Measurements from ENCODE around the gene TPST1.
"Not testable (repeated sequence)": the region's sequence is repeated elsewhere in the genome, so short reads cannot be mapped to it uniquely, and the experiment has no call there.

TPST1 gene

DNA sequence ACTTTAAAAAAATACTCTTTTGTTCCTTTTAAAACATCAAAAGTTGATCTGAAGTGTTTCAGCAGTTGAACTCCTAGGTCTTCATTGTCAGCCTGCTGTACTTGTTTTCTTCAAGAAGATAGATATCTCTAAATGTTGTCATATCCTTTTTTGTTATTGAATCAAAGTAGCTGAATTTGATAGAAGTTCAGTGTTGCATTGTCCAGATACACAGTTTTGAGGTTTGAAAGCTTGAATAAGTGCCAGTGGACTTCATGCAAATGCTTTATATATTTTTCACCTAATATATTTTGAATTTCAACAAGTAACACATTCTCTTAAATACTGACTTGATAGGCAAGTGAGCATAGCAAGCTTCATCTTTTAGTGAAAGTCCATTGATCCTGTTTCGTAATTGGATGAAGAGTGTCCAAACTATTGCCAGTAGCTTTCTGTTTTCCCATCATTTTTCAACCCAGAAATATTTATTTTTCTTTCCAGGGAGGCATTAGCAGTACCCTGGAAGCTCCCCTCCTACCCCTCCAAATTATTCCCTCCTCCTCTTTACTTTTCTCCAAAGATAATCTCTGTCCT, 114.4 kb downstream of the TPST1 start:
- H3K36me3 ChIP-seq (ENCODE audit: insufficient read depth, insufficient read length, low read length): no peaks in the 10 kb centered on the region
- no peak for DNase-seq (ENCODE audit: low read depth, low spot score)
- H3K9ac ChIP-seq (ENCODE audit: insufficient read length, low read depth): no peak overlapping the region
- H3K9me3 ChIP-seq (ENCODE audit: insufficient read depth, low read length): peaks cover 21% of the 10 kb centered on the region
- no peaks in the 10 kb centered on the region for H3K27me3 ChIP-seq (ENCODE audit: insufficient read depth, insufficient read length)
- no peak overlapping the region for H3K4me3 ChIP-seq (ENCODE audit: insufficient read length, low read depth)
- H3K4me1 ChIP-seq (ENCODE audit: insufficient read depth, insufficient read length): no peaks in the 10 kb centered on the region
- TF ChIP-seq ZNF274 (IDR thresholded peaks at IDR 0.05; ENCODE audit: low read depth, low read length) (no peak), YY1 (IDR thresholded peaks at IDR 0.05; ENCODE audit: insufficient read depth, insufficient read length) (no peak), SUZ12 (IDR thresholded peaks at IDR 0.05; ENCODE audit: extremely low read depth, insufficient read depth, insufficient read length) (no peak)

DNA sequence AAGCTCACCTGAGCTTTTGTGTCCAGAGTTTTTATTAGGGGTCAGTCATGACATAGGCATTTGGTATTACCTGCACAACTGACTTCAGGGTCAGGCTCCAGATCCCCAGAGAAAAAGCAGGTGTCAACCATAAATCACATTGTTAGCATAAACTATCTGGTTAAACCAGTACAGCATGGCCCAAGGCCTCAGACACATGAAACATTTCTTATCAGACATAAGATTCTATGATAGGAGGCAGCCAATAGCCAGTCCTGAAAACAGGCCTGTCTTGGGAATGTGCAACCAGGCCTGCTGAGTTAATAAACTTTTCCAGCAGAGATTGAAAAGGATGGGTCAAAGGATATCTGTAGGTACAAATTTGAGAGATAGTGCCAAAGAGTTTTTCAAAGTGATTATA, 116.1 kb downstream of the TPST1 start:
- no peaks in the 10 kb centered on the region for H3K27me3 ChIP-seq (ENCODE audit: insufficient read depth, insufficient read length)
- H3K4me1 ChIP-seq (ENCODE audit: insufficient read depth, insufficient read length): no peaks in the 10 kb centered on the region
- no peak for DNase-seq (ENCODE audit: low read depth, low spot score)
- TF ChIP-seq ZNF274 (IDR thresholded peaks at IDR 0.05; ENCODE audit: low read depth, low read length): no peak
- TF ChIP-seq YY1 (IDR thresholded peaks at IDR 0.05; ENCODE audit: insufficient read depth, insufficient read length): no peak
- TF ChIP-seq SUZ12 (IDR thresholded peaks at IDR 0.05; ENCODE audit: extremely low read depth, insufficient read depth, insufficient read length): no peak
- no peak overlapping the region for H3K9ac ChIP-seq (ENCODE audit: insufficient read length, low read depth)
- no peaks in the 10 kb centered on the region for H3K36me3 ChIP-seq (ENCODE audit: insufficient read depth, insufficient read length, low read length)
- no peak overlapping the region for H3K4me3 ChIP-seq (ENCODE audit: insufficient read length, low read depth)
- peaks cover 21% of the 10 kb centered on the region for H3K9me3 ChIP-seq (ENCODE audit: insufficient read depth, low read length)

DNA sequence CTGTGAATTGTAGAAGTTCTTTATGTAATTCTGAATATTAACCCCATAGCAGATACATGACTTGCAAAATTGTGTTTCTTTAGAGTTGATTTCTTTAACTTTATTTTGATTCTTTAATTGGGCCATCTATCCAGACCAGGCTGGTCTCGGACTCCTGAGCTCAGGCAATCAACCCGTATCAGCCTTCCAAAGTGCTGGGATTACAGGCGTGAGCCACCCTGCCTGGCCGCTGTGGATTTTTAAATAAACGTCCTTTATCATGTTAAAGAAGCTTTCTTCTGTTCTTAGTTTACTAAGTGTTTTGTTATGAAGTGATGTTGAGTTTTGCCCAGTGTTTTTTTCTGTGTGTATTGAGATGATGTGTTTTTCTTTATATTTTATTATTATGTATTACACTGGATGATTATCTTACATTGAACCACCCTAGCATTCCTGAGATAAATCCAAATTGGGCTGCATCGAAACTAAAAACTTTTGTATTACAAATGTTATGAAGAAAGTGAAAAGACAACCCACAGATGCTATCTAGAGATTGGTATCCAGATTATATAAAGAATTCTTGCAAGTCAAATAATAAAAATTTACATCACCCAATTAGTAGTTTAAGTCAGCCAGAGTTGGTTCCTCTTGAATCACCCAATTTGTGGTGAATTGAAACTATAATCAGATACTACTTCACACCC, 118.1 kb downstream of the TPST1 start:
- H3K4me3 ChIP-seq (ENCODE audit: insufficient read length, low read depth): no peak overlapping the region
- no peaks in the 10 kb centered on the region for H3K4me1 ChIP-seq (ENCODE audit: insufficient read depth, insufficient read length)
- DNase-seq (ENCODE audit: low read depth, low spot score): no peak
- H3K9me3 ChIP-seq (ENCODE audit: insufficient read depth, low read length): peaks cover 21% of the 10 kb centered on the region
- H3K27me3 ChIP-seq (ENCODE audit: insufficient read depth, insufficient read length): no peaks in the 10 kb centered on the region
- H3K36me3 ChIP-seq (ENCODE audit: insufficient read depth, insufficient read length, low read length): no peaks in the 10 kb centered on the region
- TF ChIP-seq ZNF274 (IDR thresholded peaks at IDR 0.05; ENCODE audit: low read depth, low read length): no peak
- no peak for TF ChIP-seq YY1 (IDR thresholded peaks at IDR 0.05; ENCODE audit: insufficient read depth, insufficient read length)
- TF ChIP-seq SUZ12 (IDR thresholded peaks at IDR 0.05; ENCODE audit: extremely low read depth, insufficient read depth, insufficient read length): no peak
- H3K9ac ChIP-seq (ENCODE audit: insufficient read length, low read depth): no peak overlapping the region

DNA sequence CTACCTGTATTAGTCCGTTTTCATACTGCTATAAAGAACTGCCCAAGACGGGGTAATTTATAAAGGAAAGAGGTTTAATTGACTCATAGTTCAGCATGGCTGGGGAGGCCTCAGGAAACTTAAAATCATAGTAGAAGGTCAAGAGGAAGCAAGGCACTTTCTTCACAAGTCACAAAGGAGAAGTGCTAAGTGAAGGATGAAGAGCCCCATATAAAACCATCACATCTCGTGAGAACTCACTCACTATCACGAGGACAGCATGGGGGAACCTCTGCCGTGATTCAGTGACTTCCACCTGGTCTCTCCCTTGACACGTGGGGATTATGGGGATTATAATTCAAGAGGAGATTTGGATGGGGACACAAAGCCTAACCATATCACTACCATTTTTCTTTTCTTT, 119.9 kb downstream of the TPST1 start:
- not testable (repeated sequence) for H3K4me3 ChIP-seq (ENCODE audit: insufficient read length, low read depth); DNase-seq (ENCODE audit: low read depth, low spot score); H3K27me3 ChIP-seq (ENCODE audit: insufficient read depth, insufficient read length); H3K36me3 ChIP-seq (ENCODE audit: insufficient read depth, insufficient read length, low read length); H3K9ac ChIP-seq (ENCODE audit: insufficient read length, low read depth); H3K4me1 ChIP-seq (ENCODE audit: insufficient read depth, insufficient read length)
- peaks cover 21% of the 10 kb centered on the region for H3K9me3 ChIP-seq (ENCODE audit: insufficient read depth, low read length)

DNA sequence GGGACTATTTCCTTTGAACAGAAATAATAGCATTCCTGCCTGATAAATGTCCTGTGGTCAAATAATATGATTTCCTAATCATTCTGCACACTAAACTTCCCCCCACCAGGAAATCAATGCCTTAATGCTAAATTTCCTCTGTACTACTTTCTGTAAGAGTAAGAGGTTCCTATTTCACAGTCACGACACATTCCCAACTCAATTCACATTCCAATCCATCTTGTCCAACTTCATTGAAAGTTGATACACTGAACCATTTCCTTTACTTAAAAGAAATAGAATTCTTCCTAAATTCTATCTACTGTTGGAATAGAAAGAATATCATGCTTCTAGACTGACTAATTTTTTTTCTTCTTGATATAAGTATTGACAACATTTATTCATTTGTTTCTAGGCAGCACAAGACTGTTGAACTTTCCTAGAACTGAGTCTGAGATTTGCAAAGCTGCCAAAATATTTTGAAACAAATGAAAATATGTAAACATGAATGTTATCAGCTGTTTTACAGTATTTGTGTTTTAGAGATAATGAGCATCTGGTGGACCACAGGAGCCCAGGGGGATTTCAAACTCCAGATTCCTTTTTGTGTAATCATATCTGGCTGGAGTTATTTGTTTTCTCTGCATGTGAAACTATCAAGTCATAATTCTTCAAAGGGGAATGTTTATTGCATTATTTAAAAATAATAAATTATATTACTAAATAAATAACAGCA, 121.5 kb downstream of the TPST1 start:
- Histone ChIP-seq H3K9me3 (ENCODE audit: insufficient read depth, low read length) (peaks cover 9% of the 10 kb centered on the region; the same call in 1 of the 2 replicates), H3K4me1 (ENCODE audit: insufficient read depth, insufficient read length) (no peaks in the 10 kb centered on the region), H3K4me3 (ENCODE audit: insufficient read length, low read depth) (no peak overlapping the region), H3K27me3 (ENCODE audit: insufficient read depth, insufficient read length) (no peaks in the 10 kb centered on the region), H3K9ac (ENCODE audit: insufficient read length, low read depth) (no peak overlapping the region), H3K36me3 (ENCODE audit: insufficient read depth, insufficient read length, low read length) (no peaks in the 10 kb centered on the region)
- DNase-seq (ENCODE audit: low read depth, low spot score): no peak
- TF ChIP-seq ZNF274 (IDR thresholded peaks at IDR 0.05; ENCODE audit: low read depth, low read length) (no peak), YY1 (IDR thresholded peaks at IDR 0.05; ENCODE audit: insufficient read depth, insufficient read length) (no peak), SUZ12 (IDR thresholded peaks at IDR 0.05; ENCODE audit: extremely low read depth, insufficient read depth, insufficient read length) (no peak)

DNA sequence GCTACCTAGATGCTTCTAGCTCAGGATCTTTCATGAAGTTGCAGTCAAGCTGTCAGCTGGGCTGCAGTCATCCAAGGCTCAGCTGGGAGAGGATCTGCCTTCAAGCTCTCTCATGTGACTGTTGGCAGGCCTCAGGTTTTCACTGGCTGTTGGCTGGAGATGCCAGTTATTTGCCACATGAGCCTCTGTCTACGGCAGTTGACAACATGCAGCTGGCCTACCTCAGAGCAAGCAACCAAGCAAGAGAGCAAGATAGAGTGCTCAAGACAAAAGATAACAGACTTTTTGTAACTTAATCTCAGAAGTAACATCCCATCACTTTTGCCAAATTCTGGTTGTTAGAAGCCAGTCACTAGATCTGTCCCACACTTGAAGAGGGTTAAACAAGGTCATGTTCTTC, 125.8 kb downstream of the TPST1 start:
- H3K9me3 ChIP-seq (ENCODE audit: insufficient read depth, low read length): no peaks in the 10 kb centered on the region
- TF ChIP-seq YY1 (IDR thresholded peaks at IDR 0.05; ENCODE audit: insufficient read depth, insufficient read length) (no peak), SUZ12 (IDR thresholded peaks at IDR 0.05; ENCODE audit: extremely low read depth, insufficient read depth, insufficient read length) (no peak), ZNF274 (IDR thresholded peaks at IDR 0.05; ENCODE audit: low read depth, low read length) (no peak)
- H3K27me3 ChIP-seq (ENCODE audit: insufficient read depth, insufficient read length): no peaks in the 10 kb centered on the region
- no peaks in the 10 kb centered on the region for H3K4me1 ChIP-seq (ENCODE audit: insufficient read depth, insufficient read length)
- no peaks in the 10 kb centered on the region for H3K36me3 ChIP-seq (ENCODE audit: insufficient read depth, insufficient read length, low read length)
- DNase-seq (ENCODE audit: low read depth, low spot score): no peak
- H3K4me3 ChIP-seq (ENCODE audit: insufficient read length, low read depth): no peak overlapping the region
- H3K9ac ChIP-seq (ENCODE audit: insufficient read length, low read depth): no peak overlapping the region

DNA sequence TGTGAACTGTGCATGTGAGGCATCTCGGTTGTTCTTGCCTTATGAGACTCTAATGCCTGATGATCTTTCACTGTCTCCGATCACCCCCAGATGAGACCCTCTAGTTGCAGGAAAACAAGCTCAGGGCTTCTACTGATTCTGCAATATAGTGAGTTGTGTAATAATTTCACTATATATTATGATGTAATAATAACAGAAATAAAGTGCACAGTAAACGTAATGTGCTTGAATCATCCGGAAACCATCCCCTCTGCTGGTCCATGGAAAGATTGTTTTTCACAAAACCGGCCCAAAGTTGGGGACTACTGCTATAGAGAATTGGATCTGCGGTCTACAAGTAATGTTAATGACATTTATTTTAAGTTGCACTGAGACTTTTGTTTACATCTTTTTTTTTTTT, 126.7 kb downstream of the TPST1 start:
- no peak overlapping the region for H3K9ac ChIP-seq (ENCODE audit: insufficient read length, low read depth)
- TF ChIP-seq ZNF274 (IDR thresholded peaks at IDR 0.05; ENCODE audit: low read depth, low read length) (no peak), SUZ12 (IDR thresholded peaks at IDR 0.05; ENCODE audit: extremely low read depth, insufficient read depth, insufficient read length) (no peak), YY1 (IDR thresholded peaks at IDR 0.05; ENCODE audit: insufficient read depth, insufficient read length) (no peak)
- peaks cover 7% of the 10 kb centered on the region for H3K9me3 ChIP-seq (ENCODE audit: insufficient read depth, low read length)
- no peak for DNase-seq (ENCODE audit: low read depth, low spot score)
- no peak overlapping the region for H3K4me3 ChIP-seq (ENCODE audit: insufficient read length, low read depth)
- H3K27me3 ChIP-seq (ENCODE audit: insufficient read depth, insufficient read length): no peaks in the 10 kb centered on the region
- no peaks in the 10 kb centered on the region for H3K4me1 ChIP-seq (ENCODE audit: insufficient read depth, insufficient read length)
- H3K36me3 ChIP-seq (ENCODE audit: insufficient read depth, insufficient read length, low read length): no peaks in the 10 kb centered on the region
